Esophagus muscularis mucosa (tissue), 4 donors: ENCODE results near the gene RPP25. TPM values are rescaled to one million over a fixed set of nuclear protein-coding genes. Genes with fewer than 3 reads are reported as not detected.
A peak's percentile ranks its signal among the peaks of the same experiment; 100 is the strongest.

Source experiments
- DNase-seq: peaks from one replicate; pipeline ENCODE4 v3.0.0-alpha.2; 2017; ENCODE audit errors: extremely low spot score
- H3K27ac ChIP-seq, 4 donors: fragments of 200-600 bp; sonication (generic); replicated peaks in 1 of 4; 1 replicate in 3 of 4; 2 replicates in 1 of 4; pipeline ENCODE4 v1.5.1; 2016 to 2019; ENCODE audit warnings: mild to moderate bottlenecking in 1 of 4
- H3K27me3 ChIP-seq, 4 donors: fragments of 200-600 bp; sonication (generic); one replicate each; pipeline versions ENCODE4 v1.5.1 to v1.6.0; 2016 to 2019
- H3K36me3 ChIP-seq, 4 donors: fragments of 200-600 bp; sonication (generic); one replicate each; pipeline ENCODE4 v1.5.1; 2016 to 2019
- H3K4me1 ChIP-seq, 4 donors: fragments of 200-600 bp; sonication (generic); one replicate each; pipeline ENCODE4 v1.5.1; 2016 to 2019
- H3K4me3 ChIP-seq, 4 donors: fragments of 200-600 bp; sonication (generic); 1 replicate in 2 of 4; 2 replicates in 2 of 4; pipeline ENCODE4 v1.5.1; 2016 to 2019; ENCODE audit warnings: mild to moderate bottlenecking in 4 of 4, moderate library complexity in 1 of 4
- H3K9me3 ChIP-seq, 4 donors: fragments of 200-600 bp; sonication (generic); 1 replicate in 3 of 4; 2 replicates in 1 of 4; pipeline ENCODE4 v1.5.1; 2016 to 2019
- EP300 ChIP-seq: sonication (generic); formaldehyde crosslinking; IDR thresholded peaks from one replicate; pipeline ENCODE4 v1.6.1; 2017; ENCODE audit warnings: antibody characterized with exemption
- POLR2A ChIP-seq: fragments of 450-650 bp; IDR thresholded peaks from one replicate; pipeline ENCODE4 v1.6.1; 2017; ENCODE audit warnings: antibody characterized with exemption, moderate library complexity, mild to moderate bottlenecking, low read depth
- POLR2AphosphoS5 ChIP-seq, 2 donors: sonication (generic); formaldehyde crosslinking; IDR thresholded peaks; one replicate each; pipeline ENCODE4 v1.6.1; 2017; ENCODE audit warnings: antibody characterized with exemption in 2 of 2
- WGBS: methylation state at CpG from one replicate; pipeline ENCODE4 v1.1.5; 2018; 5-methylcytosine and 5-hydroxymethylcytosine counted together
- intact Hi-C: fragments of 100-400 bp; cut with DNase I; formaldehyde crosslinking; loops from one replicate; pipeline ENCODE4 v1.15.1; 2023
- total RNA-seq, 4 donors: library from RNA; depleted of rRNA; stranded (reverse); fragments of >200 nt; gene quantifications; one replicate each; pipeline versions ENCODE4 v1.1.0 to v1.2.1, GENCODE V29; 2016
- TF ChIP-seq, protein P1 (sequence below), 3 experiments: fragments of 200-600 bp in 2 of 3; fragments of 450-650 bp in 1 of 3; sonication (generic) in 2 of 3; IDR thresholded peaks; one replicate each; pipeline ENCODE4 v1.5.1; 2017 to 2019; ENCODE audit warnings: antibody characterized with exemption in 3 of 3, mild to moderate bottlenecking in 2 of 3, moderate library complexity in 1 of 3

Gene RPP25
- total RNA-seq, 4 donors from 2014 or later, result 4.2 to 7.2 (median 7.0) TPM

DNA sequence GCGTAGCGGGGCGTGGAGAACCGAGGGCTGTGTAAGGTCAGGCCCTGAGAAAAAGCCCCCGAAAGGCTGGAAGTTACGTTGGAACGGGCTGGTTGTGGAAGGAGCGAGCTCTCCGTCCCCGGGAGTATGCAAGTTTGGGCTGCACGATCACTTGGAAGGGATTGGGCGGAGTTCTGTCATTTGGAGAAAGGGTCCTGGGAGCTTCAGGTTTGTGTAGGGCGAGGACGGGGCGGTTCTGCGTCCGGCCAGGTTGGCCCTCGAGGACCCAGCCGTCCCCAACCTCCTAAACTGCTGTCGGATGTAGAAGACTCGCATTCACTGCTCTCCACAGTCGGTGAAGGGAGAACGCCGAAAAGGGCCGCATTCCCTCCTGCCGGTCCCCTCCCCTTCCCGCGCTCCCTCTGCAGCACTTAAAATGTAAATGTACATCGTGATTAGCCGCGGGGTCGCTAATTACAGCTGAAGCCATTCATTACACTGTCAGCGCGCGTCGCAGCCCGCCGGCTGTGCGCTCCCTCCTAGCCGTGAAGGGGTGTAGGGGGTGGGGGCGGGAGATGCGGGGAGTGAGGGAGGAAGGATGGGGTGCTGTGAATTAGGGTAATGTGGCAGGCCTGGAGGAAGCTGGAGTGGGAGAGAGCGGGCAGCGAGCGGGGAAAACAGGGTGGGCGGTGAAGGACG, 2.5 kb upstream of the RPP25 start:
- Histone ChIP-seq H3K4me3 (peak overlapping the region; percentile 68 to 77 (median 69)), H3K4me1 (peaks cover 34 to 58% (median 56%) of the 10 kb centered on the region in 4 donors), H3K27ac (peak overlapping the region in 2 of 4 donors; percentile 34 to 69), H3K36me3 (no peaks in the 10 kb centered on the region), H3K9me3 (no peaks in the 10 kb centered on the region), H3K27me3 (peaks cover 0 to 35% (median 20%) of the 10 kb centered on the region in 4 donors)
- intact Hi-C loops, result loop anchor here (10.0 kb wide), 3 partner anchors 246 to 414 kb away; partner anchors contain the start of genes ARID3B and C15orf39
- TF ChIP-seq EP300 (no peak), POLR2A (no peak)
- DNase-seq, result no peak
- WGBS, result 4% methylated on average over 27 of the region's 47 CpGs

DNA sequence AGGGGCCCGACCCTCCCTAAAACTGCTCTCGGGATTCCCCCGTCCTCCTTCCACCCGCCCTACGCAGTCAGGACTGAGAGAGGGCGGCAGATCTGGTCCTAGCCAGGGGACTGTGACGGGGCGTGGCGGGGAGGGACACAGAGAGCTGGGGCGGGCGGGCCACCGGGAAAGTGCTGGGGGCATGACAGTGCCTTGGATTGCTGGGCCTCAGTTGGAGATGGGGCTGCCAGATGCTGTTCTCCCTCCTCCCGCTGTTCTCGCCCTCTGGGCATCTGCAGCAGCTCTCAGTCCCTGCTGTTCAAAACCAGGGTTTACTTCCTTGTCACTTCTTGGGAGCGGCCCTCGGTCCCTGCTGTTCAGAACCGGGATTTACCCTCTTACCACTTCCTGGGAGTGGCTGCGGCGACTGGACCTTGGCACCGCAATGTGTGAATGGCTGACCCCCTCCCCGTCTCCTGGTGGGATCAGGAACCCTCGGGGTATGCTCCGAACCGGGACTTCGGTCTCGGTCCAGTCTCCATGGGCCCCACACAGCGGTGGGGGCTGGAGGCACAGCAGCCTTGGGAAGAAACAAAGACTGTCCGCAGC, 1.8 kb upstream of the RPP25 start:
- peaks cover 34 to 58% (median 57%) of the 10 kb centered on the region in 4 donors for H3K4me1 ChIP-seq
- DNase-seq, result no peak
- peak overlapping the region in 3 of 4 donors; percentile 34 to 77 (median 69) for H3K27ac ChIP-seq
- peaks cover 0 to 35% (median 20%) of the 10 kb centered on the region in 4 donors for H3K27me3 ChIP-seq
- intact Hi-C loops, result loop anchor here (10.0 kb wide), 3 partner anchors 246 to 414 kb away; partner anchors contain the start of genes ARID3B and C15orf39
- WGBS, result 2% methylated on average over 17 of the region's 28 CpGs
- H3K4me3 ChIP-seq, result peak overlapping the region; percentile 68 to 77 (median 69)
- no peaks in the 10 kb centered on the region for H3K36me3 ChIP-seq
- no peaks in the 10 kb centered on the region for H3K9me3 ChIP-seq
- TF ChIP-seq POLR2A, result no peak
- peak in 1 of 2 donors; percentile 30 for TF ChIP-seq POLR2AphosphoS5 (IDR thresholded peaks at IDR 0.05)
- TF ChIP-seq, protein P1, sequence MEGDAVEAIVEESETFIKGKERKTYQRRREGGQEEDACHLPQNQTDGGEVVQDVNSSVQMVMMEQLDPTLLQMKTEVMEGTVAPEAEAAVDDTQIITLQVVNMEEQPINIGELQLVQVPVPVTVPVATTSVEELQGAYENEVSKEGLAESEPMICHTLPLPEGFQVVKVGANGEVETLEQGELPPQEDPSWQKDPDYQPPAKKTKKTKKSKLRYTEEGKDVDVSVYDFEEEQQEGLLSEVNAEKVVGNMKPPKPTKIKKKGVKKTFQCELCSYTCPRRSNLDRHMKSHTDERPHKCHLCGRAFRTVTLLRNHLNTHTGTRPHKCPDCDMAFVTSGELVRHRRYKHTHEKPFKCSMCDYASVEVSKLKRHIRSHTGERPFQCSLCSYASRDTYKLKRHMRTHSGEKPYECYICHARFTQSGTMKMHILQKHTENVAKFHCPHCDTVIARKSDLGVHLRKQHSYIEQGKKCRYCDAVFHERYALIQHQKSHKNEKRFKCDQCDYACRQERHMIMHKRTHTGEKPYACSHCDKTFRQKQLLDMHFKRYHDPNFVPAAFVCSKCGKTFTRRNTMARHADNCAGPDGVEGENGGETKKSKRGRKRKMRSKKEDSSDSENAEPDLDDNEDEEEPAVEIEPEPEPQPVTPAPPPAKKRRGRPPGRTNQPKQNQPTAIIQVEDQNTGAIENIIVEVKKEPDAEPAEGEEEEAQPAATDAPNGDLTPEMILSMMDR (IDR thresholded peaks at IDR 0.05), result peak in 1 of 3 experiments; percentile 31

DNA sequence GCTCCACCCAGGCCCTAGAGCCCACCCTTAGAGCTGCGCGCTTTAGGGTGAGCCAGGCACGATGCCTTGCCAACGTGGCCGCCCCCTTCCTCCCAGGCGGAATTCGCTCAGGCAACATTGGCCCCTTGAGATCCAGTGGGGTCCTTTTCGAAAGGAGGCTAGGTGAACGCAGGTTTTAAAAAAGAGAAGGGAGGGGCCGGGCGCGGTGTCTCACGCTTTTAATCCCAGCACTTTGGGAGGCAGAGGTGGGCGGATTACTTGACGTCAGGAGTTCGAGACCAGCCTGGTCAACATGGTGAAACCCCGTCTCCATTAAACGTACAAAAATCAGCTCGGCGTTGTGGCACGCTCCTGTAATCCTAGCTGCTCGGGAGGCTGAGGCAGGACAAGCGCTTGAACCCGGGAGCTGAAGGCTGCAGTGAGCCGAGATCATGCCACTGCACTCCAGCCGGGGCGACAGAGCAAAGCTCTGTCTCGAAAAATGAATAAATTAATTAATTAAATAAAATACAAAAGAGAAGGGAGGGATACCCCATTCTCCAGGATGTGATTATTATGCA, 984 bp upstream of the RPP25 start:
- Histone ChIP-seq H3K4me1 (peaks cover 34 to 58% (median 57%) of the 10 kb centered on the region in 4 donors), H3K4me3 (peak overlapping the region; percentile 68 to 77 (median 69)), H3K9me3 (no peaks in the 10 kb centered on the region), H3K27me3 (peaks cover 0 to 35% (median 20%) of the 10 kb centered on the region in 4 donors), H3K36me3 (no peaks in the 10 kb centered on the region), H3K27ac (peak overlapping the region; percentile 68 to 81 (median 73))
- TF ChIP-seq POLR2AphosphoS5 (IDR thresholded peaks at IDR 0.05), result no peak
- TF ChIP-seq, protein P1 (IDR thresholded peaks at IDR 0.05), result no peak
- TF ChIP-seq POLR2A, result no peak
- no peak for TF ChIP-seq EP300
- 7% methylated on average over 19 of the region's 28 CpGs for WGBS
- intact Hi-C loops, result loop anchor here (10.0 kb wide), 3 partner anchors 247 to 413 kb away; partner anchors contain the start of genes ARID3B and C15orf39
- DNase-seq, result no peak

DNA sequence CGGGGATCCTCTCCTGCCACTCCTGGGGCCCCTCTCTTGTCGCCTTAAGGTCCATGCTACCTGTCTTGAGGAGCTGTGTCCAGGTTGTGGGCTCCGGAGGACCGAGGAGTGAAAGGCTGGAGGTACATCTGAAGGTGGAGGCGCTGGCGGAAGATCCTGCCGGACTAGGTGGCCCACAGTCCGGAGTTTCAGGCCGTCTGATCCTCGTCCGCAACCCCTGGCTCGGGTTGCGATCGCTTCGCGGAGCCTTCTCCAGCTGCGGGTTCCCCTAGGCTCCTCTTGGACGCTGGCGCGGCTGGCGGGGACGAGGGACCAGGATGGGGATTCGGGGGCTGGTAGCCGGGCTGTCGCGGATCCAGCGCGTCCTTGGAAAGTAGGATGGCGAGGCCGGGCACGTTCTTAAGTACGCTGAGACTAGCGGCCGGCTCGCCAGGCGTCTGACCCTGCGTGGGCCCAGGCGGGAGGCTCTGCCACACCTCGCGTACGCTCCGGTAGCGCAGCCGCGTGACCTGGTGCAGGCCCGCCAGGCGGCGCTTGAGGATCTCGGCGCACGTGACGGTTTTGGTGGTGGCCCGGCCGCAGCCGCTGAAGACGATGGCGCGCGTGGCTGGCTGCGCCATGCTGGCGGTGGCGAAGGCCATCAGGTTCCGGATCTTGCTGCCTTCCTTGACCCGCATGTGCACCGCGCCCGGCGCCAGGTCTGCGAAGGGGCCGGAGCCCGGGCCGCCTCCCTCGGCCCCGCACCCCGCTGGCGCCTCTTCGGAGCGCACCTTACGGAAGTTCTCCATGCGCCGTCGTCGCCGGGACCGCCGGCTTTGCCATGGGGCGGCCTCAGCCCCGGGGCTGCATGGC, 550 bp downstream of the RPP25 start:
- peaks cover 0 to 35% (median 20%) of the 10 kb centered on the region in 4 donors for H3K27me3 ChIP-seq
- intact Hi-C loops, result loop anchor here (10.0 kb wide), 3 partner anchors 249 to 411 kb away; partner anchors contain the start of genes ARID3B and C15orf39
- H3K4me1 ChIP-seq, result peaks cover 34 to 58% (median 57%) of the 10 kb centered on the region in 4 donors
- H3K9me3 ChIP-seq, result no peaks in the 10 kb centered on the region
- peak; percentile 94 for DNase-seq
- H3K27ac ChIP-seq, result peak overlapping the region; percentile 68 to 81 (median 73)
- no peaks in the 10 kb centered on the region for H3K36me3 ChIP-seq
- WGBS, result 29% methylated on average over 10 of the region's 88 CpGs
- no peak for TF ChIP-seq EP300
- peak in 1 of 2 donors; percentile 68 for TF ChIP-seq POLR2AphosphoS5 (IDR thresholded peaks at IDR 0.05)
- TF ChIP-seq, protein P1 (IDR thresholded peaks at IDR 0.05), result peak; percentile 37 to 47 (median 44)
- H3K4me3 ChIP-seq, result peak overlapping the region; percentile 68 to 77 (median 69)
